PC-3 (cell line): Measurements from ENCODE around the gene PNISR.

Experiments used
- EZH2phosphoT487 ChIP-seq: fragments of 300-600 bp; sonication (generic); IDR thresholded peaks from 2 replicates; pipeline ENCODE4 v1.6.1; 2018; ENCODE audit warnings: mild to moderate bottlenecking, antibody characterized with exemption, low read length, borderline replicate concordance
- TF ChIP-seq, protein P1 (sequence below): fragments of 300-600 bp; sonication (generic); conservative IDR thresholded peaks from 2 replicates; pipeline ENCODE4 v1.5.1; 2017; ENCODE audit warnings: antibody characterized with exemption, low read depth, mild to moderate bottlenecking, low read length

DNA sequence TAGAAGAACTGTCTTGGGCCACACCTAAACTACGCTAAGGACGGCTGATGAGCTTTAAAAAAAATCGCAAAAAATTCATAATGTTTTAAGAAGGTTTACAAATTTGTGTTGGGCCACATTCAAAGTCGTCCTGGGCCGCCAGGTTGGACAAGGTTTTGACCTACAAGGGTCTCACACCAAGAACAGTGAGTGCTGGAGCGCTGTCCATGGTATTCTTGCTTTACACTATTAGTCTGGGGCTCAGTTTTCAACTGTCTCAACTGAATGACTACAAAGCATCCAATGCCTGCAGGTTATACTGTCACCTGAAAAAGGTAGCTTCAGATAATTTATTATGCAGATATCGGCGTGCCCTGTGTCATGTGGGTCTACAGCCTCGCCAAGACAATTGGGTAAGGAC lies 72.0 kb downstream of the PNISR start:
- TF ChIP-seq, protein P1, sequence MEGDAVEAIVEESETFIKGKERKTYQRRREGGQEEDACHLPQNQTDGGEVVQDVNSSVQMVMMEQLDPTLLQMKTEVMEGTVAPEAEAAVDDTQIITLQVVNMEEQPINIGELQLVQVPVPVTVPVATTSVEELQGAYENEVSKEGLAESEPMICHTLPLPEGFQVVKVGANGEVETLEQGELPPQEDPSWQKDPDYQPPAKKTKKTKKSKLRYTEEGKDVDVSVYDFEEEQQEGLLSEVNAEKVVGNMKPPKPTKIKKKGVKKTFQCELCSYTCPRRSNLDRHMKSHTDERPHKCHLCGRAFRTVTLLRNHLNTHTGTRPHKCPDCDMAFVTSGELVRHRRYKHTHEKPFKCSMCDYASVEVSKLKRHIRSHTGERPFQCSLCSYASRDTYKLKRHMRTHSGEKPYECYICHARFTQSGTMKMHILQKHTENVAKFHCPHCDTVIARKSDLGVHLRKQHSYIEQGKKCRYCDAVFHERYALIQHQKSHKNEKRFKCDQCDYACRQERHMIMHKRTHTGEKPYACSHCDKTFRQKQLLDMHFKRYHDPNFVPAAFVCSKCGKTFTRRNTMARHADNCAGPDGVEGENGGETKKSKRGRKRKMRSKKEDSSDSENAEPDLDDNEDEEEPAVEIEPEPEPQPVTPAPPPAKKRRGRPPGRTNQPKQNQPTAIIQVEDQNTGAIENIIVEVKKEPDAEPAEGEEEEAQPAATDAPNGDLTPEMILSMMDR, result no peak
- TF ChIP-seq EZH2phosphoT487, result no peak
